Vagina (tissue), 2 donors: ENCODE results near the gene ZNF280B. TPM values are rescaled to one million over a fixed set of nuclear protein-coding genes. Genes with fewer than 3 reads are reported as not detected.

Experiments
- DNase-seq, 2 donors: peaks; one replicate each; pipeline ENCODE4 v3.0.0-alpha.2; 2017; ENCODE audit errors: extremely low spot score in 2 of 2
- H3K27ac ChIP-seq: fragments of 200-600 bp; sonication (generic); one replicate; pipeline ENCODE4 v1.5.1; 2019
- H3K27me3 ChIP-seq: fragments of 200-600 bp; sonication (generic); one replicate; pipeline ENCODE4 v1.5.1; 2019
- H3K36me3 ChIP-seq, 2 donors: fragments of 200-600 bp; sonication (generic); one replicate each; pipeline ENCODE4 v1.5.1; 2017 to 2019
- H3K4me1 ChIP-seq: fragments of 200-600 bp; sonication (generic); one replicate; pipeline ENCODE4 v1.5.1; 2019
- H3K4me3 ChIP-seq, 2 donors: fragments of 200-600 bp; sonication (generic); 1 replicate in 1 of 2; 2 replicates in 1 of 2; pipeline ENCODE4 v1.5.1; 2016 to 2019
- H3K9me3 ChIP-seq: fragments of 200-600 bp; sonication (generic); one replicate; pipeline ENCODE4 v1.5.1; 2019
- CTCF ChIP-seq, 3 experiments: fragments of 450-650 bp in 2 of 3; fragments of 200-600 bp in 1 of 3; sonication (generic) in 1 of 3; IDR thresholded peaks; one replicate each; pipeline ENCODE4 v1.5.1; 2017 to 2019; ENCODE audit warnings: antibody characterized with exemption in 3 of 3, mild to moderate bottlenecking in 2 of 3, moderate library complexity in 2 of 3
- POLR2A ChIP-seq, 2 donors: fragments of 450-650 bp; IDR thresholded peaks; one replicate each; pipeline ENCODE4 v1.6.1; 2017; ENCODE audit warnings: antibody characterized with exemption in 2 of 2, mild to moderate bottlenecking in 2 of 2, moderate library complexity in 2 of 2
- POLR2AphosphoS5 ChIP-seq, 2 donors: sonication (generic); formaldehyde crosslinking; IDR thresholded peaks; one replicate each; pipeline ENCODE4 v1.9.0; 2017; ENCODE audit warnings: antibody characterized with exemption in 2 of 2, mild to moderate bottlenecking in 2 of 2, low read depth in 1 of 2; ENCODE audit not compliant: insufficient read depth in 1 of 2
- intact Hi-C: fragments of 100-400 bp; cut with DNase I; formaldehyde crosslinking; loops from one replicate; pipeline ENCODE4 v1.15.1; 2023
- total RNA-seq: library from RNA; depleted of rRNA; stranded (reverse); fragments of >200 nt; gene quantifications from one replicate; pipeline ENCODE4 v1.2.3, GENCODE V29; 2016

Gene ZNF280B
- total RNA-seq, 1 donor from 2014 or later = 0.25 TPM

GRCh38 chr22:22464541-22465054 is 43.9 kb downstream of the ZNF280B start:
- Histone ChIP-seq H3K4me3 (no peak overlapping the region), H3K9me3 (peaks cover 2% of the 10 kb centered on the region), H3K36me3 (no peaks in the 10 kb centered on the region), H3K27ac (no peak overlapping the region), H3K27me3 (no peaks in the 10 kb centered on the region), H3K4me1 (no peaks in the 10 kb centered on the region)
- TF ChIP-seq CTCF (IDR thresholded peaks at IDR 0.05) = no peak
- no peak for TF ChIP-seq POLR2A (IDR thresholded peaks at IDR 0.05)
- no peak for TF ChIP-seq POLR2AphosphoS5 (IDR thresholded peaks at IDR 0.05; ENCODE audit: insufficient read depth in 1 of 2, low read depth in 1 of 2)
- intact Hi-C loops = no loop called here
- DNase-seq = no peak

- H3K27me3 ChIP-seq = no peaks in the 10 kb centered on the region
Observed at GRCh38 chr22:22463855-22464540, 44.5 kb downstream of the ZNF280B start.

GRCh38 chr22:22462813-22463567 is 45.6 kb downstream of the ZNF280B start:
- Histone ChIP-seq H3K9me3 (peaks cover 14% of the 10 kb centered on the region), H3K36me3 (no peaks in the 10 kb centered on the region), H3K27ac (no peak overlapping the region), H3K4me3 (no peak overlapping the region), H3K27me3 (no peaks in the 10 kb centered on the region), H3K4me1 (no peaks in the 10 kb centered on the region)
- intact Hi-C loops = no loop called here
- TF ChIP-seq CTCF (IDR thresholded peaks at IDR 0.05) = no peak
- TF ChIP-seq POLR2A (IDR thresholded peaks at IDR 0.05) = no peak
- no peak for TF ChIP-seq POLR2AphosphoS5 (IDR thresholded peaks at IDR 0.05; ENCODE audit: insufficient read depth in 1 of 2, low read depth in 1 of 2)
- DNase-seq = no peak

More at GRCh38 chr22:22463855-22464540, 44.5 kb downstream of the ZNF280B start:
- intact Hi-C loops = no loop called here
- Histone ChIP-seq H3K4me3 (no peak overlapping the region), H3K4me1 (no peaks in the 10 kb centered on the region), H3K36me3 (no peaks in the 10 kb centered on the region), H3K9me3 (peaks cover 7% of the 10 kb centered on the region), H3K27ac (no peak overlapping the region)
- DNase-seq = no peak
- TF ChIP-seq CTCF (IDR thresholded peaks at IDR 0.05) = peak; percentile 16 to 30 (median 19)
- no peak for TF ChIP-seq POLR2AphosphoS5 (IDR thresholded peaks at IDR 0.05; ENCODE audit: insufficient read depth in 1 of 2, low read depth in 1 of 2)
- TF ChIP-seq POLR2A (IDR thresholded peaks at IDR 0.05) = no peak

GRCh38 chr22:22461583-22461982 is 47.0 kb downstream of the ZNF280B start:
- H3K9me3 ChIP-seq = peaks cover 14% of the 10 kb centered on the region
- H3K27me3 ChIP-seq = no peaks in the 10 kb centered on the region
- intact Hi-C loops = no loop called here
- no peak overlapping the region for H3K4me3 ChIP-seq
- H3K27ac ChIP-seq = no peak overlapping the region
- H3K36me3 ChIP-seq = no peaks in the 10 kb centered on the region
- no peak for DNase-seq
- H3K4me1 ChIP-seq = no peaks in the 10 kb centered on the region
- TF ChIP-seq CTCF (IDR thresholded peaks at IDR 0.05) (no peak), POLR2AphosphoS5 (IDR thresholded peaks at IDR 0.05; ENCODE audit: insufficient read depth in 1 of 2, low read depth in 1 of 2) (no peak), POLR2A (IDR thresholded peaks at IDR 0.05) (no peak)
